H9 (cell line): ENCODE data around the gene NGB. TPM values are rescaled to one million over a fixed set of nuclear protein-coding genes. Genes with fewer than 3 reads are reported as not detected.

ENCODE experiments used
- DNase-seq: peaks from one replicate; pipeline ENCODE4 v3.0.0-alpha.2; 2017
- H2AFZ ChIP-seq: one replicate; pipeline ENCODE4 v1.6.1; 2013; ENCODE audit warnings: mild to moderate bottlenecking, low read length, control low read depth, moderate library complexity
- H2AK5ac ChIP-seq: 2 replicates; pipeline ENCODE4 v1.6.1; 2013; ENCODE audit warnings: low read length, control low read depth, mixed read lengths; ENCODE audit not compliant: insufficient read length
- H2BK120ac ChIP-seq: one replicate; pipeline ENCODE4 v1.6.1; 2013; ENCODE audit warnings: low read depth, mild to moderate bottlenecking, low read length, control low read depth, inconsistent platforms; ENCODE audit not compliant: poor library complexity, severe bottlenecking
- H2BK12ac ChIP-seq: 2 replicates; pipeline ENCODE4 v1.6.1; 2013; ENCODE audit warnings: low read length, control low read depth, mixed read lengths, low read depth; ENCODE audit not compliant: insufficient read length
- H2BK15ac ChIP-seq: 2 replicates; pipeline ENCODE4 v1.6.1; 2013; ENCODE audit warnings: low read depth, low read length, control low read depth
- H2BK20ac ChIP-seq: one replicate; pipeline ENCODE4 v1.6.1; 2013; ENCODE audit warnings: low read depth, mild to moderate bottlenecking, low read length, control low read depth, inconsistent platforms; ENCODE audit not compliant: poor library complexity, severe bottlenecking
- H2BK5ac ChIP-seq: 2 replicates; pipeline ENCODE4 v1.6.1; 2013; ENCODE audit warnings: low read length, control low read depth, mixed read lengths; ENCODE audit not compliant: insufficient read length
- H3K14ac ChIP-seq: 2 replicates; pipeline ENCODE4 v1.6.1; 2013; ENCODE audit warnings: low read length, control low read depth; ENCODE audit not compliant: insufficient read depth
- H3K18ac ChIP-seq: 2 replicates; pipeline ENCODE4 v1.6.1; 2013; ENCODE audit warnings: low read depth, mild to moderate bottlenecking, mixed read lengths, low read length, control low read depth; ENCODE audit not compliant: insufficient read length
- H3K23ac ChIP-seq: 2 replicates; pipeline ENCODE4 v1.6.1; 2013; ENCODE audit warnings: low read length, control low read depth, mixed read lengths, low read depth; ENCODE audit not compliant: insufficient read length
- H3K23me2 ChIP-seq: 2 replicates; pipeline ENCODE4 v1.6.1; 2013; ENCODE audit warnings: low read depth, mild to moderate bottlenecking, mixed read lengths, low read length, control low read depth; ENCODE audit not compliant: insufficient read length, poor library complexity, severe bottlenecking
- H3K27ac ChIP-seq: 2 replicates; pipeline ENCODE4 v1.5.1; 2013; ENCODE audit warnings: low read length, control low read depth, mixed read lengths, low read depth; ENCODE audit not compliant: insufficient read length
- H3K27me3 ChIP-seq: 2 replicates; pipeline ENCODE4 v1.6.1; 2013; ENCODE audit warnings: low read length, control low read depth, inconsistent platforms; ENCODE audit not compliant: insufficient read depth
- H3K4ac ChIP-seq: 2 replicates; pipeline ENCODE4 v1.6.1; 2013; ENCODE audit warnings: low read depth, mild to moderate bottlenecking, control low read depth, inconsistent platforms, low read length, moderate library complexity
- H3K4me1 ChIP-seq: 2 replicates; pipeline ENCODE4 v1.6.1; 2013; ENCODE audit warnings: low read length, control low read depth, inconsistent platforms; ENCODE audit not compliant: insufficient read depth
- H3K4me2 ChIP-seq: 2 replicates; pipeline ENCODE4 v1.6.1; 2013; ENCODE audit warnings: low read length, control low read depth, mixed read lengths; ENCODE audit not compliant: insufficient read length, insufficient read depth
- H3K56ac ChIP-seq: 2 replicates; pipeline ENCODE4 v1.6.1; 2013; ENCODE audit warnings: low read depth, mild to moderate bottlenecking, mixed read lengths, low read length, control low read depth; ENCODE audit not compliant: insufficient read length
- H3K79me1 ChIP-seq: 2 replicates; pipeline ENCODE4 v1.6.1; 2013; ENCODE audit warnings: low read depth, mild to moderate bottlenecking, moderate library complexity, low read length, control low read depth, inconsistent platforms; ENCODE audit not compliant: insufficient read depth, poor library complexity, severe bottlenecking
- H3K79me2 ChIP-seq: 2 replicates; pipeline ENCODE4 v1.6.1; 2013; ENCODE audit warnings: low read length, control low read depth, inconsistent platforms; ENCODE audit not compliant: insufficient read depth
- H3K9ac ChIP-seq: 2 replicates; pipeline ENCODE4 v1.6.1; 2013; ENCODE audit warnings: low read length, control low read depth, mixed read lengths; ENCODE audit not compliant: insufficient read length; ENCODE audit errors: extremely low read depth
- H3K9me3 ChIP-seq: one replicate; pipeline ENCODE4 v1.6.1; 2013; ENCODE audit warnings: low read depth, low read length, inconsistent platforms; ENCODE audit not compliant: control insufficient read depth
- H3T11ph ChIP-seq: one replicate; pipeline ENCODE4 v1.6.1; 2013; ENCODE audit warnings: mild to moderate bottlenecking, low read length, control low read depth, inconsistent platforms
- H4K20me1 ChIP-seq: one replicate; pipeline ENCODE4 v1.6.1; 2013; ENCODE audit not compliant: control insufficient read depth, insufficient read length, insufficient read depth
- H4K5ac ChIP-seq: 2 replicates; pipeline ENCODE4 v1.6.1; 2013; ENCODE audit warnings: low read depth, mild to moderate bottlenecking, mixed read lengths, low read length, control low read depth; ENCODE audit not compliant: insufficient read length
- H4K8ac ChIP-seq: replicated peaks from 2 replicates; pipeline ENCODE4 v1.6.1; 2013; ENCODE audit warnings: low read length, control low read depth, mixed read lengths, low read depth; ENCODE audit not compliant: insufficient read length
- H4K91ac ChIP-seq: 2 replicates; pipeline ENCODE4 v1.6.1; 2013; ENCODE audit warnings: low read depth, mild to moderate bottlenecking, moderate library complexity, mixed read lengths, low read length, control low read depth; ENCODE audit not compliant: insufficient read length
- H3K27ac Mint-ChIP-seq, 3 experiments: 2 replicates in 2 of 3; 3 replicates in 1 of 3; pipeline ENCODE4 v1.8.0; 2020 to 2021; ENCODE audit warnings: mixed read lengths in 3 of 3, mild to moderate bottlenecking in 1 of 3, moderate library complexity in 1 of 3
- H3K27me3 Mint-ChIP-seq: 2 replicates; pipeline ENCODE4 v1.8.0; 2021; ENCODE audit warnings: low read depth, mild to moderate bottlenecking, moderate library complexity, mixed read lengths
- H3K36me3 Mint-ChIP-seq, 3 experiments: 2 replicates in 2 of 3; 3 replicates in 1 of 3; pipeline ENCODE4 v1.8.0; 2020 to 2021; ENCODE audit warnings: low read depth in 3 of 3, mixed read lengths in 3 of 3; ENCODE audit not compliant: insufficient read depth in 1 of 3
- H3K4me1 Mint-ChIP-seq, 2 experiments: 2 replicates each; pipeline ENCODE4 v1.8.0; 2020; ENCODE audit warnings: mixed read lengths in 2 of 2
- H3K4me3 Mint-ChIP-seq, 2 experiments: 2 replicates in 1 of 2; 3 replicates in 1 of 2; pipeline ENCODE4 v1.8.0; 2020 to 2021; ENCODE audit warnings: mild to moderate bottlenecking in 2 of 2, mixed read lengths in 2 of 2, moderate library complexity in 1 of 2
- H3K9me3 Mint-ChIP-seq, 2 experiments: 2 replicates in 1 of 2; 3 replicates in 1 of 2; pipeline ENCODE4 v1.8.0; 2020; ENCODE audit warnings: mild to moderate bottlenecking in 2 of 2, mixed read lengths in 2 of 2, moderate library complexity in 1 of 2
- WGBS: extraction: QIAGEN DNeasy Blood & Tissue Kit; methylation state at CpG from one replicate; pipeline ENCODE4 v1.1.7; 2013; ENCODE audit warnings: missing lambda C conversion rate, low lambda C conversion rate, mixed read lengths; ENCODE audit not compliant: insufficient read length; ENCODE audit errors: extremely low coverage; 5-methylcytosine and 5-hydroxymethylcytosine counted together
- total RNA-seq: library from RNA; stranded (reverse); gene quantifications from 2 replicates; pipeline ENCODE4 v1.2.1, GENCODE V29; 2021
- TF ChIP-seq, protein P1 (sequence below): fragments of 200-600 bp; sonication (generic); conservative IDR thresholded peaks from 3 replicates; pipeline ENCODE4 v1.8.0; 2021; ENCODE audit warnings: antibody characterized with exemption, mild to moderate bottlenecking

Gene NGB
- total RNA-seq, 1 experiment from 2014 or later = 0.26 TPM

- Histone ChIP-seq H3K4ac (peak overlapping the region; percentile 61), H4K5ac (no peak overlapping the region), H4K91ac (peak overlapping the region; percentile 95), H3T11ph (no peak overlapping the region), H3K9ac (no peak overlapping the region), H3K56ac (no peak overlapping the region), H3K23ac (no peak overlapping the region), H3K18ac (peak overlapping the region; percentile 68), H4K8ac (peak overlapping the region; percentile 44), H2BK5ac (peak overlapping the region; percentile 11), H2BK12ac (peak overlapping the region; percentile 98), H3K4me1 (peaks cover 10% of the 10 kb centered on the region; the same call in 1 of the 2 replicates), H3K79me2 (peaks cover 3% of the 10 kb centered on the region; the same call in 1 of the 2 replicates), H3K9me3 (no peaks in the 10 kb centered on the region), H3K79me1 (no peaks in the 10 kb centered on the region), H2AK5ac (peak overlapping the region; percentile 58), H2BK15ac (0 out of 2 replicates have a peak overlapping the region, but pooled peaks have one; percentile 2), H3K14ac (peak overlapping the region; percentile 57; the same call in 1 of the 2 replicates), H2BK120ac (peak overlapping the region; percentile 71), H3K27ac (peak overlapping the region; percentile 2), H3K23me2 (no peaks in the 10 kb centered on the region), H3K27me3 (no peaks in the 10 kb centered on the region), H3K4me2 (no peak overlapping the region), H2BK20ac (no peak overlapping the region), H4K20me1 (no peaks in the 10 kb centered on the region), H2AFZ (no peak overlapping the region)
- no CpG with 5 or more reads among the region's 10 CpGs for WGBS
- peak overlapping the region; percentile 45 to 96 (median 87); a peak in 6 of 7 replicates for H3K27ac Mint-ChIP-seq
- peaks cover 0 to 8% (median 5%) of the 10 kb centered on the region in 3 experiments; a peak in 5 of 7 replicates for H3K36me3 Mint-ChIP-seq
- no peaks in the 10 kb centered on the region for H3K9me3 Mint-ChIP-seq
- peaks cover 46 to 53% of the 10 kb centered on the region in 2 experiments for H3K4me1 Mint-ChIP-seq
- DNase-seq = no peak
- peak overlapping the region in 1 of 2 experiments; percentile 50; a peak in 1 of 5 replicates for H3K4me3 Mint-ChIP-seq
- TF ChIP-seq, protein P1, sequence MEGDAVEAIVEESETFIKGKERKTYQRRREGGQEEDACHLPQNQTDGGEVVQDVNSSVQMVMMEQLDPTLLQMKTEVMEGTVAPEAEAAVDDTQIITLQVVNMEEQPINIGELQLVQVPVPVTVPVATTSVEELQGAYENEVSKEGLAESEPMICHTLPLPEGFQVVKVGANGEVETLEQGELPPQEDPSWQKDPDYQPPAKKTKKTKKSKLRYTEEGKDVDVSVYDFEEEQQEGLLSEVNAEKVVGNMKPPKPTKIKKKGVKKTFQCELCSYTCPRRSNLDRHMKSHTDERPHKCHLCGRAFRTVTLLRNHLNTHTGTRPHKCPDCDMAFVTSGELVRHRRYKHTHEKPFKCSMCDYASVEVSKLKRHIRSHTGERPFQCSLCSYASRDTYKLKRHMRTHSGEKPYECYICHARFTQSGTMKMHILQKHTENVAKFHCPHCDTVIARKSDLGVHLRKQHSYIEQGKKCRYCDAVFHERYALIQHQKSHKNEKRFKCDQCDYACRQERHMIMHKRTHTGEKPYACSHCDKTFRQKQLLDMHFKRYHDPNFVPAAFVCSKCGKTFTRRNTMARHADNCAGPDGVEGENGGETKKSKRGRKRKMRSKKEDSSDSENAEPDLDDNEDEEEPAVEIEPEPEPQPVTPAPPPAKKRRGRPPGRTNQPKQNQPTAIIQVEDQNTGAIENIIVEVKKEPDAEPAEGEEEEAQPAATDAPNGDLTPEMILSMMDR = no peak
- H3K27me3 Mint-ChIP-seq = no peaks in the 10 kb centered on the region
Measured at GRCh38 chr14:77314539-77315457, 43.8 kb upstream of the NGB start.
